HG02623 (cell line): ENCODE data around the gene SGTA.

Experiments used
- ATAC-seq: cut with Tn5 transposase; IDR thresholded peaks from one replicate; pipeline ENCODE4 v1.9.1; 2021; ENCODE audit warnings: moderate library complexity; ENCODE audit not compliant: unreplicated experiment

The SGTA gene

DNA sequence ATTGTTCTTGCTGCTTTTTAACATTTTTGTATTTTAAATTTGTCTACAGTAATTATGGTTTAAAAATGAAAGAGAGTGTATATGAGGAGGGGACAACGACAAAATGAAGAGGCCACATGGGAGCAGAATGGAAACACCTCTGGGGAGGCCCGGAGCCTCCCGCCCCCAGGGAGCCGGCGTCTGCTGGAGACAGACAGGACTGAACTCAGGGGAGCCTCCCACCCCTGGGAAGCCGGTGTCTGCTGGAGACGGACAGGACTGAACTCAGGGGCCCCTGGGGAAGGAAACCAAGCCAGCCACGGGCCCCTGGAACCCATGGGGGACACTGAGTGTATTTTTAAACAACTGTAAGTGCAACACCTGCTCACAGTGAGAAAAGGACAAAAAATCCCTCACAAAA is 26.6 kb downstream of the SGTA start:
- ATAC-seq, result no peak

DNA sequence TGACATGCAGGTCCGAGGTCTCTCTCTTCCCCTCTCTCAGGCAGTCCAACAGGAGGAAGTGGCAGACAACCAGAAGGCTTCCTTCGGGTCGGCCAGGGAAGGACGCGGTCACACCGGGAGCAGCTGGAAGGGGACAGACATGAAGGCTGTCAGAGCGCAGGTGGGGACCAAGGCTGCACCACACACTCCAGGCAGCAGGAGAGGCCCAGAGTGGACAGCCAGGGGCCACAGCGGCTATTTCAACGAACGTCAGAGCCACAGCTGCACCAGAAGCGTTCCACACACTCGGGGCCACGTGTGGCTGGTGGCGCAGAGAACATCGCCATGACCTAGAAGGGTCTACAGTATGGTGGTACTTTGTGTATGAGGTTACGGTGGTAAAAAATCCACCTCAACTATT is 27.3 kb downstream of the SGTA start:
- ATAC-seq, result no peak

DNA sequence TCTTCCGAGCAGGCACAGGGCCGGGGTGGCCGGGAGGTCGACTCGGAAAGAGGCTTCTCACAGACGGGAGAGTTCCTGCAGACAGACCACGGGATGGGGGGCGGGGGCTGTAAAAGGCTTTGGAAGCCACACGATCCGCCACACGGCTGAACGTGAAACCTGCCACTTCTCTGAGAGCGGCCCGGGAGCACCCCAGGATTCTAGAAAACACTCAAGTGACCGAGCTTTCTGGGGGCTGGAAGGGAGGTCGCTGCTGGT is 27.7 kb downstream of the SGTA start:
- ATAC-seq, result no peak

DNA sequence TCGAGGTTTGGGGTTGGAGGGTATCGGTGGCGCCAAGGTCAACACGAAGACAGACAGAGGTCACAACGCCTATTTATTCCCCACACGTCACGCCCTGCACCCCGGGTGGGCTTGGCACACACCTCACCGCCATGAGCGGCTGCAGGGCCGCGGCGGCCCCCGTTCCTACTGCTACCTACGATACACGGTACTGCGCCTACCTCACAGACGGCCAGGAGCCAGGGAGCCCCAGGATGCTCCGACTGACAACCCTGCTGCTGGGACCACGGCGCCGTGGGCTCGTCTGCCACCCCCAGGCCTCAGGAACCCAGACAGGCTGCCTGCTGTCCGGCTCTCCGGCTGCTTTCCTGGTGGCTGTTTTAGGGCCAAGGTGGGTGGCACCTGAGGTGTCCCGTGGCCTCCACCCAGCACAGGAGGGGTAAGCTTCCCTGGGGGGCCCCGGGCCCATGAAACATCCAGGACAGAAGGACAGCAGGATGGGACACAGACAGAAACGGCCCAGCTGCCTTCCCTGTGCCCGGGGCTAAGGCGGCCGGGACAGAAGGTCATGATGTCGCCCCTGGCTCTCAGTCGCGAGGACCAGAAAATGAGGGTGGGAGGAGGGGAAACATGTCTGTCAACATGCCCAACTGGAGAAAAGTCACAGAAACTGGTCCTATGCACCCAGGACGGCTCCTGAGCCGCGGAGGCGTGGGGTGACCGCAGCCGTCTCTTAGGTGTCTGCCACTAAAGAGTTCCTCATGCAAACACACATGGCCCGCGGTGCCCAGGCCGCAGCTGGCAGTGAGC is 28.2 kb downstream of the SGTA start:
- ATAC-seq, result no peak

DNA sequence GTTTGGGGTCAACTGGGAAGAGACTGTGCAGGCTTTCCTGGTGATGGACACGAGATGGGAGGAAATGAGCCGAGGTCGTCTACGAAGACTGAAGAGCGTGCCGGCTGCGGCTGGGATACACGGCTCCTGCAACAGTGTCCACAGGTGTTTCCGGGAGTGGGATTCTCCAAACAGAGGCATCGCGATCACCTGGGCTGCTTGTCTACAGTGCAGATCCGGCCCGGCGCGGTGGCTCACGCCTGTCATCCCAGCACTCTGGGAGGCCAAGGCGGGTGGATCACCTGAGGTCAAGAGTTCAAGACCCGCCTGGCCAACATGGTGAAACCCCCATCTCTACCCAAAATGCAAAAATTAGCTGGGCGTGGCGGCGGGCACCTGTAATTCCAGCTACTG is 31.6 kb downstream of the SGTA start:
- no peak for ATAC-seq

DNA sequence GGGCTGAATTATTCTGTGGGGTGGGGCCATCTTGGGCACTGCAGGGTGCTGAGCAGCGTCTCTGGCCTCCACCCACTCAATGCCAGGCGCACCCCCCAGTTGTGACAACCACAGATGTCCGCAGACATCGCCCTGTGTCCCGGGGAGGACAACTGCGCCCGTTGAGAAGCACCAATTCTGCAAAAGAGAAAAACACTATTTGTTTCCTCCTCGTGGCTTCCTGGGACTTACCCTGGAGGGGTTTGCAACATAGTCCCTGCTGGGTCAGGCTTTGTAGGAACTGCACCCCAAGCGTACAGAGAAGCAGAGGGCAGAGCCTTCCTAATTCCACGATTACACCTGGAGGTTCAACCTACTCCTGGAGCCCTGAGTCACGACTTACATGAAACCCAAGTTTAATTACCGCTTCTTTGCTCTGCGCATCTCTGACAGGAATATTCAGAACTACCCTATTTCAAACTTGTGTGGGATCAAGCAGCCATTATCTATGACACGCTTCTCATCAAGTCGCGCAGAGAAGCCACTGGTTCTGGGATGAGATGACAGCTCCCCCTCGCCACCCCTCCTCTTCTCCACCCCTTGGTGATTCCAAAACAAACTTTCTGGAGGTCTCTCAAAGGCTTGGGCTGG is 32.1 kb downstream of the SGTA start:
- ATAC-seq, result no peak

DNA sequence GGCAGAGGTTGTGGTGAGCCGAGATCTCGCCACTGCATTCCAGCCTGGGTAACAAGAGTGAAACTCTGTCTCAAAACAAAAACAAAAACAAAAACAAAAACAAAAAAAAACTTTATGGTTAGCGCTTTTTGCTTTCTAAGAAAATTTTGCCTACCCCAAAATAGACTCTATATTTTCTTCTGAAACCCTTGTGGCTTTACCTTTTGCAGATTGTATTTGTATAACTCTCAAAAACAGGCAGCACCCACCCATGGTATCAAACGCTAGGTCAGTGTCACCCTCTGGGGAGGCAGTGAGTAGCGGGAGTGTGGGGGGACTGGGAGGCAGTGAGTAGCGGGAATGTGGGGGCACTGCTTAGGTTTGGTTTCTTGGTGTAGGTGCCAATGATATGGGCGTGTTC is 35.7 kb downstream of the SGTA start:
- ATAC-seq, result no peak

DNA sequence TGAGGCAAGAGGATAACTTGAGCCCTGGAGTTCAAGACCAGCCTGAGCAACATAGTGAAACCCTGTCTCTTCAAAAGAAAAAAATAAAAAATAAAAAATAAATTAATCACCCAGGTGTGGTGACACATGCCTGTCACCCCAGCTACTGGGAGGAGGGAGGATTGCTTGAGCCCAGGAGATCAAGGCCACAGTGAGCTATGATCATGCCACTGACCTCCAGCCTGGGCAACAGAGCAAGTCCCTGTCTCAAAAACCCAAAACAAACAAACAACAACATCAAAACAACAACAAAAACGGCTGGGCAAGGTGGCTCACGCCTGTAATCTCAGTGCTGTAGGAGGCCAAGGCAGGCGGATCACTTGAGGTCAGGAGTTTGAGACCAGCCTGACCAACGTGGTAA is 39.0 kb downstream of the SGTA start:
- no peak for ATAC-seq

DNA sequence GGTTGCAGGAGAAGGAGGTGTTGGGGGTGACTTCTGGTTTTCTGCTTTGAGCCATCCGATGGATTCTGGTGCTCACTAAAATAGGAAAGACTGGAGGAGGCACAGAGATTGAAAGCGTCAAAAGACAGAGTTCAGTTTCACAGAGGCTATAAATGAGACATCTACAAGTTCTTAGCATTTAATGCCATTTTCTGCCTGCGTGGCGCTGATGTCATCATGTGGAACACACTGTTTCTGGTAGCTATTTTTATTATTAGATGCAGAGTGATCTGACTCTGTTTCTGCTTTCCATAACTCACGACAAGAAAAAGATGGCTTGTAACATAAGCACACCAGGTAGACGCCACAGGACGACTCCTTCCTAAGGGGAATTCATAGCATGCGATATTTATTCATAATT is 40.0 kb downstream of the SGTA start:
- no peak for ATAC-seq

DNA sequence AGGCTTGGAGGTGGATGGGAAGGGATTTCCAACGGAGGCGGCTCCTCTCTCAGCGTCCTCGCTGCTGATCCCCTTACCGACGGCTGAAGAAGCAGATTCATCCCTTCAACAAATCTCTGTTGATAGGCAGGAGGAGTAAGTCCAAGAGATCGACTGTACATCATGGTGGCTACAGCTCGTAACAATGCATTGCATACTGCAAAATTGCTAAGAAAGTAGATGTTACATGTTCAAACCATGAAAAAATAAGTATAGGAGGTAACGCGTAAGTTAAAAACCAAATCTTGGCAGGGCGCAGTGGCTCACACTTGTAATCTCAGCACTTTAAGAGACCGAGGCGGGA is 42.8 kb downstream of the SGTA start:
- no peak for ATAC-seq

DNA sequence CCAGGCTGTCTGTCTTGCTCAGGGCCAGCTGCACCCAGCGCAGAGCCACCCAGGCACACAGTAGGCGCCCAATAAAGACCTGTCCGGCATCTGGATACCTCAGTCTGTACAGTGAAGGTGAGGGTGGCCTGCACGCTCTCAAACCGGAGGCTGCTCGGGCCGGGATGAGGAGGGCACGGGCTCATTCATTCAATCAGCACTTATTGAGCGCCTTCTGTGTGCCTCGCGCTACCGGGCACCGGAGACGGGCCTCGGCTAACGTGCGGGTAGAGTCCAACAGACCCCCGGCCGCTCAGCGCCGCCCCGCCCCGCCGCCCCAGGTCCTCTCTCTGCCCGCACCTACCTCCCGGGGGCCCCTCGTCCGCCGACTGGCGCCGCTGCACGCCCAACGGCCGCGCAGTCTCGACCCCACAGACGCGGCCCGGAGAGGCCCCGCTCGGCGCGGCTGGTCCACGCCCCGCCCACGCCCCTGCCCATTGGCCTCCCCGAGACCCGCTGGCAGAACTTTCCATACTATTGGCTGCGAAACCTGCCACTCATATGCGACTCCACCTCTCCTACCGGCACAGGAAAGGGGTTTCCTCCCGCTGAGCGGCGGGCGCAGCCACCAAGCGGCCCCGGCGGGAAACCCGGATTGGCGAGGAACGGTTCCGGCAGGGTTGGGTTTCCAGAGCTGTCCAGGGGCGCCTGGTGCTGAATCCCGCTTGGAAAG is 43.3 kb downstream of the SGTA start, which contains the start of gene SLC39A3:
SLC39A3 (minus strand) TSS at position 416 of the 712 bp plus-strand sequence. CDS start 2,760 bp downstream, outside the sequence.
- peak; percentile 96 for ATAC-seq

DNA sequence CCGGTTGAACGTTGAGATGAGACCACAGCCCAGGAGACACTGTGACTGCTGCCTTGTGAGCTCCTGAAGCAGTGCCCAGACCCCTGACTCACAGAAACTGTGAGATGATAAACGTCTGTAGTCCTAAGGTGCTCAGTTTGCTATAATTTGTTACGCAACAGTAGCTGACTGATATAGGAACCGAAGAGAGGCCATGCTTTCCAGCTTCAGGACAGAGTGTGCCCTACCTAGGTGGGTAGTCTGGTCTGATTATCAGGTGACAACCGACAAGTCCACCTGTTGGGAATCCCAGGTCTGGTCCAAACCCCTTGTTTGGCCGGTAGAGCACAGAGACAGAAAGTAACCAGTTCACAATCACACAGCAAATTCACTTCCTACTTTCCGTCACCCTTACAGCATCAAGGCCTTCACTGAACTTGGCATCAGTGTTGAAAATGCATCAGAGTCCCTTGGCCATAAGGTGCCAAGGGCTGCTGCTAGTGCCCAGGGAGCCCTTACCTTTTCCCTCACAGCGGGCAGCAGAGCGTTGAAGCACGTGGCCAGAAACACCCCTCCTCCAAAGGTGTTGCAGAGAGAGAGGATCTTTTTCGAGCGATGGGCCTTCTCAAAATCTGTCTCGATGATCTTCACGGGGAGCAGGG is 46.4 kb downstream of the SGTA start:
- no peak for ATAC-seq

DNA sequence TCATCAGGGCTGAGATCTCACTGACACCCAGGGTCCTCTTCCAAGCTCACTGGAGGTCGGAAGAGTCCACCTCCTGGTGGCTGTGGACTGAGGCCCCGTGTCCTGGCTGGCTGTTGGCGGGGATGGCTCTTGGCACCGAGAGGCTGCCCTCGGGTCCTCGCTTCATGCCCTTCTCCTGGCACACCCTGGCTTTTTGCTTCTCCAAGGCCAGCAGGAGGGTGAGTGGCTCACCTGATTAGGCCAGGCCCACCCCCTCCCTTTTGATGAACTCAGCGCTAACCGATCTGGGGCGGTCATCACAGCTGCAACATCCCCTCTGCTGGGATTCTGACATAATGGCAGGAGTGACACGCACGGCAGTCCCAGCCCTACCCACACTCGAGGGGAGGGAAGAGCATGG is 47.7 kb downstream of the SGTA start:
- no peak for ATAC-seq

DNA sequence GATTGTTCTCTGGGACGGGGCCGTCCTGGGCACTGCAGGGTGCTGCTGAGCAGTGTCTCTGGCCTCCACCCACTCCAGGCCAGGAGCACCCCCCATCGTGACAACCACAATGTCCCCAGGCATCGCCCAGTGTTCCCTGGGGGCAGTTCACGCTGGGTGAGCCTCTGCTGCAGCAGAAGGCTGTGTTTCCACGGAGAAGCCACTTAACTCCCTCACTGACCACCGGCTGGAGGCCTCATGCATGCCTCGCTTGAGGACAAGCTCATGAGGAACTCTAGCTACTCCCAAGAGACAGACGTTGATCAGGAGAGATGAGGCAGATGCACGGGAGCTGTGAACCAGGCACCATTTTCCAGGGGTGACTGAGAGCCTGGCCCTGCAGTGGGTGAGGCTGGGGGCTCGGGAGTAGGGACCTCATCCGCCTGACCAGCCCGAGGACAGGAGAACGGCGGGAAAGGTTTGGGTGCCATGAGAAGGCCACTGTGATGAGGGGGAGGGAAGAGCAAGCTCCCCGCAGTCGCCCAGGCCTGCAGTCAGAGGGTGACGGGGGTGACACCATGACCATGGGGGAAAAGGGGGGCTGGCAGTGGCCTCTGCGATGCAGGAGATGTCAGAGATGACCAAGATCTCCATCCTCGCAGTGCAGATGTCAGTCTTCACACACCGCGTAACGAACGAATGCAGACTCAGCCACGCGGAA is 48.3 kb downstream of the SGTA start:
- ATAC-seq, result no peak

DNA sequence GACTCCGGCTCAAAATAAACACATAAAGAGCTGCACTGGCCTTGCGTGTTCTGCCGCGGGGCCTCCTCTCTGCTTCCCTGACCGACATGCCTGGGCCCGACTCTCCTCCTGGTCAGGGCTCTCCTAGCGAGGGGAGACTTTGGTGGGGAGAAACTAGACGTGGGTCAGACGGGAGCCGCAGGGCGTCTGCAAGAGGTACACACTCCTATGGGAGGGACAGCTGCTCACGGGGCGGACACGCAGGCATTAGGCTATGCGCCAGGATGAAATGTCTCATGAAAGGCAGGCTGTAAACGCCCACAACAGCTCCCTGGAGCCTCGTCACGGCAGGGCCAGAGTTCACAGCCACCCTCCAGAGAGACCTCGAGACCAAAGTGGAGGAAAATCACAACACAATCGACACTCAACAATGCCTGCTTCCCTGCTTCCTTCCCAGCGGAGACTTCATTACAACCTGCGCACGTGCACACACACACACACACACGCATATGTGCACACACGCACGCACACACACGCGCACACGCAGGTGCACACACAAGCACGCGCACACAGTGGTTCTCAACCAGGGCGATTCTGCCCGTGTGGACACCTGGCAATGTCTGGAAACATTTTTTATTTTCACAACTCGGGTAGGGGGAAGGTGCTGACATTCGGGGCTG is 49.0 kb downstream of the SGTA start:
- no peak for ATAC-seq

DNA sequence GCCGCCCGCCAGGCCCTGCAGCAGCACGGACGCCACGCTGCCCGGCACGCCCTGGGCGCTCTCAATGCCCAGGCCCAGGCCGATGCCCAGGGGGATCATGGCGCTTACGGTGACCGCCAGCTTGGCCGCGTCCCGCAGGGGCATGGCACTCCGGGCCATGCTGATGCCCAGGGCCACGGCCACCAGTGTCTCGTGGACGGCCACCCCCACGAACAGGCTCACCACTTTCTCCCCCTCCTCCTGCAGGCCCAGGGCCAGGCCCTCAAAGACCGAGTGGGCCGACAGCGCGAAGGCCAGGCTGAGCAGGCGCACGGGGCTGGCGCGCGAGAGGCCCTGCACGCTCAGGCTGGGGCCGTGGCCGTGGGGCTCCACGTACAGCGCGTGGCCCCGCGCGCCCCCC is 50.2 kb downstream of the SGTA start:
- ATAC-seq, result no peak

DNA sequence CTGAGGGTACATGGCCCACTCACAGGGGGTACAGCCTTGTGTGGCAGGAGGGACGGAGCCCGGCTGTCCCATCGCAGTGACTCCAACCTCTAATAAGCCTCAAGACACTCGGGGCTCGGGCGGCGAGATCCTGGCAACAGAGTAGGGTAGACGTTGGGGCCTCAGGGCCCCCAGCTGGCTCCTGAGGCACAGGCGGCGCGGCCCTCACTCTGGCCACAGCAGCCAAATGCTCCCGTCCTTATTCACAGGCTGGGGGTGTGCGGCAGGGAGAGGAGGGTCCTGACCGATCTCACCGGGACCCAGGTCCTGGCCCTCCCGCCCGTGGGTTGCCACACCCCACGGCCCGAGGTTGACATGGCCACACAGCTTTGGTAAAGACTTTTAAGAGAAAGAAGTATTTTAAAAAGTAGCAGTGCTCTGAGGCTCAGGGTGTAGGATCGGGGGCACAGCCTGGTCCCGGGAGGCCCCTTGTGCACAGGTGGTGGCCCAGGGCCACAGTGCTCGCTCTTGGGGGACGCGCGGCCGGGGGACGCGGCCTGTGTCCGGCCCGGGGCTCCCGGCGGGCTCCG is 50.8 kb downstream of the SGTA start:
- ATAC-seq, result no peak

DNA sequence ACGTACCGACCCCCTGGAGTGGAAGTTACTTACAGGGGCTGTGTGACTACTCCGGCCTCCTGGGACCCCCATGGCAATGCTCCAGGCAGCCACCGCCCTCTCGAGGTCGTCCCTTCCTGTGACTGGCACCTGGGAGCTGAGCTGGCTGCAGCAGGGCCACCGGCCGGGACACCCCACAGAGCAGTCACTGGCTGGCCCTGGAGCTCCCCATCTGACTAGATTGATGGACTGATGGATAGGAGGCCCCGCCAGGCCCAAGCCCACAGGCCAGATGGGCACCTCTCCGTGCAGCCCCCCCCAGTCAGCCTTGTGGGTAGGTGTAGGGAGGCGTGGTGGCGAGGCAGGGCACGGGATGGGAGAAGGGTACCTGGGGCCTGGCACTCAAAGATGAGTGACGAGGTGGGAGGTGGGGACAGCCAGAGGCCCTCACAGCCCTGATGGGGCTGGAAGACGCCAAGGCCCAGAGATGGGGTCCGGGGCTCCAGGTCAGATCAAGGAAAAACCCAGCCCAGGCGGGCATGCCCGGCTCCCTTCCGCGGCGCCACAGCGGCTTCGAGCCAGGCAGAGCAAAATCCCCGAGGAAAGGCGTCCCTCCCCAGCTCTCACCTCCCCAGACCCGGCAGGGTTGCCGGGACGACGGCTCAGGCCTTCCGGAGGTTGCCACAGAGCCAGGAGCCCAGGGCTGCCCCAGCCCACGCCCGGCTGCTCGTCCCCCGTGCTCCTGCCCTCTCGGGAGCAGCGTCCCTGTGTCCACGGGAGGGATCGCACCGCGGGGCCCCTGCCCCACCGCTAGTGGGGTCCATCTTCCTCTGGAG is 51.7 kb downstream of the SGTA start:
- no peak for ATAC-seq

DNA sequence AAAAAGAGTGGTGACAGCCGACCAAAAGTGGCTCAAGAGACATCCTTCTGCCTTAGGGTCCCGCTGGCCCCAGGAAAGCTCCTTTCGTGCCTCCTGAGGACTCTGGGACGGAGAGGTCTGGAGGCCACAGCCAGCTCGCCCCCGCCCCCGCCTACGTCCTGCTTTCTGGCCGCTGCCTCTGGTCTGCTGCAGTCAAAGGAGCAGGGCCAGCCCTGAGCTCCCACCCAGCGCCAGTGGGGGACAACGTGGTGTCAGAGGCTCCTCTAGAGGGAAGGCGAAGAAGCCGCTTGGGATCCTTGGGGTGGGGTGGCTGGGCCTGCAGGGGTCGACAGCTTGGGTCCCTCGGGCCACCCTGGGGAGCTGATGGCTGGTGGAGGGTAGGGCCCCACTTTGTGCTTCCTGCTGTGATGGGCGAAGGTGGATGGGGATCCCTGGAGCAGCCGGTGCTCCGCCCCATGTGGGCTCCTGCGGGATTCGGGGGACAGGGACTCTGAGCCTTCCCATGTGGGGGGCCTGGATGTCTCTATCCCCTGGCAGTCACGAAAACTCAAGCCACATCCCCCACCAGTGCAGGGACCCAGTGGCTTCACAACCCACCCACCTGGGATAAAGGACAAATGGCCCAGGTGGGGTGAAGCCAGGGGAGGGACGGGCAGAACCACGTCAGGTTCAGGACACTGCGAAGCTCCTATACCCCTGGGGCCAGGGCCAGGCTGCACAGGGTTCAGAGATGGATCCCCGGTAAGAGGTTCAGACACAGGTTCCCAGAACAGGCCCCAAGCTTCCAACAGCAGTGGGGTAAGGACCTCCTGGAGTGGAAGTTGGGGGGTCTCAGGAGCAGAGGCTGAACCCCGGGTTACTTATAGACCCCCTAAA is 52.9 kb downstream of the SGTA start:
- no peak for ATAC-seq
